Fibroblast of lung (primary cell): ENCODE measurements around the gene CLDN18. TPM values are rescaled to one million over a fixed set of nuclear protein-coding genes. Genes with fewer than 3 reads are reported as not detected.

Source experiments
- DNase-seq, 2 donors: peaks; one replicate each; pipeline versions ENCODE4 v3.0.0 to v3.0.0-alpha.2; 2010; ENCODE audit warnings: low read depth in 2 of 2
- H2AFZ ChIP-seq: 2 replicates; pipeline ENCODE4 v1.5.1; 2012; ENCODE audit warnings: low read length, control low read depth, inconsistent platforms
- H3K27ac ChIP-seq: 2 replicates; pipeline ENCODE4 v1.5.1; 2011; ENCODE audit warnings: low read length, control low read depth; ENCODE audit not compliant: insufficient read depth
- H3K27me3 ChIP-seq: 2 replicates; pipeline ENCODE4 v1.5.1; 2011; ENCODE audit warnings: mild to moderate bottlenecking, low read length; ENCODE audit not compliant: control insufficient read depth, insufficient read depth
- H3K36me3 ChIP-seq: 2 replicates; pipeline ENCODE4 v1.5.1; 2011; ENCODE audit warnings: low read length; ENCODE audit not compliant: control insufficient read depth, insufficient read depth
- H3K4me1 ChIP-seq: 2 replicates; pipeline ENCODE4 v1.5.1; 2011; ENCODE audit warnings: low read length; ENCODE audit not compliant: control insufficient read depth, insufficient read depth; ENCODE audit errors: extremely low read depth
- H3K4me2 ChIP-seq: 2 replicates; pipeline ENCODE4 v1.5.1; 2011; ENCODE audit warnings: low read length, control low read depth; ENCODE audit not compliant: insufficient read depth; ENCODE audit errors: extremely low read depth
- H3K4me3 ChIP-seq, 4 experiments: fragments of 200-600 bp in 1 of 4; sonication (generic) in 1 of 4; replicated peaks in 1 of 4; 2 replicates each; pipeline ENCODE4 v1.5.1; 2011 to 2016; ENCODE audit warnings: low read length in 4 of 4, low read depth in 3 of 4, mild to moderate bottlenecking in 3 of 4, control low read depth in 2 of 4, inconsistent platforms in 1 of 4, mixed read lengths in 1 of 4; ENCODE audit not compliant: insufficient read depth in 1 of 4; ENCODE audit errors: control extremely low read depth in 1 of 4
- H3K79me2 ChIP-seq: 2 replicates; pipeline ENCODE4 v1.5.1; 2012; ENCODE audit warnings: mild to moderate bottlenecking, low read length, inconsistent platforms; ENCODE audit not compliant: control insufficient read depth, insufficient read depth
- H3K9ac ChIP-seq: 2 replicates; pipeline ENCODE4 v1.5.1; 2011; ENCODE audit warnings: mild to moderate bottlenecking, low read length, control low read depth; ENCODE audit not compliant: insufficient read depth
- H3K9me3 ChIP-seq: 2 replicates; pipeline ENCODE4 v1.5.1; 2012; ENCODE audit warnings: low read depth, low read length; ENCODE audit not compliant: control insufficient read depth, insufficient read depth
- H4K20me1 ChIP-seq: 2 replicates; pipeline ENCODE4 v1.5.1; 2011; ENCODE audit warnings: low read length; ENCODE audit not compliant: control insufficient read depth, insufficient read depth; ENCODE audit errors: extremely low read depth
- CTCF ChIP-seq, 2 donors: IDR thresholded peaks in 1 of 2; conservative IDR thresholded peaks in 1 of 2; 1 replicate in 1 of 2; 2 replicates in 1 of 2; pipeline ENCODE4 v1.5.1; 2011 to 2012; ENCODE audit warnings: low read length in 2 of 2, control low read depth in 1 of 2, inconsistent platforms in 1 of 2, low read depth in 1 of 2, mild to moderate bottlenecking in 1 of 2
- EZH2 ChIP-seq: IDR thresholded peaks from 2 replicates; pipeline ENCODE4 v1.5.1; 2012; ENCODE audit warnings: low read length, control low read depth, mild to moderate bottlenecking; ENCODE audit errors: missing control alignments
- polyA plus RNA-seq, 2 donors: library from polyadenylated mRNA; depleted of rRNA in 1 of 2; stranded (reverse) in 1 of 2; unstranded in 1 of 2; fragments of >200 nt; gene quantifications; 2 replicates each; pipeline ENCODE4 v1.2.1, GENCODE V29; 2011 to 2012; ENCODE audit warnings: missing spikeins in 1 of 2
- total RNA-seq: library from RNA; depleted of rRNA; stranded (reverse); fragments of >200 nt; gene quantifications from 2 replicates; pipeline ENCODE4 v1.2.1, GENCODE V29; 2014

CLDN18 gene
- total and polyA plus RNA-seq, 2 donors (not counting 1 experiment from before 2014, with no cell fraction given), result not detected

GRCh38 chr3:138034918-138035317 lies 25.0 kb downstream of the CLDN18 start:
- no peak for TF ChIP-seq CTCF (conservative IDR thresholded peaks at IDR 0.05 in 1 of 2, IDR thresholded peaks at IDR 0.05 in 1 of 2; ENCODE audit: low read depth in 1 of 2, low read length in 2 of 2)
- no peak for TF ChIP-seq EZH2
- H4K20me1 ChIP-seq, result no peaks in the 10 kb centered on the region
- H3K36me3 ChIP-seq, result no peaks in the 10 kb centered on the region
- peak in 1 of 2 donors; percentile 18 for DNase-seq
- H3K27me3 ChIP-seq, result no peaks in the 10 kb centered on the region
- no peak overlapping the region for H3K4me2 ChIP-seq
- H2AFZ ChIP-seq, result no peak overlapping the region
- H3K27ac ChIP-seq, result no peak overlapping the region
- H3K4me3 ChIP-seq, result no peak overlapping the region
- H3K4me1 ChIP-seq, result no peaks in the 10 kb centered on the region
- no peaks in the 10 kb centered on the region for H3K9me3 ChIP-seq
- no peak overlapping the region for H3K9ac ChIP-seq
- no peaks in the 10 kb centered on the region for H3K79me2 ChIP-seq

GRCh38 chr3:138036572-138036971 lies 26.6 kb downstream of the CLDN18 start:
- H3K27ac ChIP-seq, result no peak overlapping the region
- H3K4me2 ChIP-seq, result no peak overlapping the region
- TF ChIP-seq EZH2 (no peak), CTCF (conservative IDR thresholded peaks at IDR 0.05 in 1 of 2, IDR thresholded peaks at IDR 0.05 in 1 of 2; ENCODE audit: low read depth in 1 of 2, low read length in 2 of 2) (no peak)
- H3K9ac ChIP-seq, result no peak overlapping the region
- no peaks in the 10 kb centered on the region for H3K9me3 ChIP-seq
- H3K4me1 ChIP-seq, result no peaks in the 10 kb centered on the region
- H2AFZ ChIP-seq, result no peak overlapping the region
- H4K20me1 ChIP-seq, result no peaks in the 10 kb centered on the region
- H3K27me3 ChIP-seq, result no peaks in the 10 kb centered on the region
- no peak for DNase-seq
- H3K36me3 ChIP-seq, result no peaks in the 10 kb centered on the region
- no peak overlapping the region for H3K4me3 ChIP-seq
- H3K79me2 ChIP-seq, result no peaks in the 10 kb centered on the region

GRCh38 chr3:138038725-138039462 lies 28.9 kb downstream of the CLDN18 start:
- H3K9me3 ChIP-seq, result no peaks in the 10 kb centered on the region
- no peak for DNase-seq
- H2AFZ ChIP-seq, result no peak overlapping the region
- H4K20me1 ChIP-seq, result no peaks in the 10 kb centered on the region
- H3K4me2 ChIP-seq, result no peak overlapping the region
- H3K4me1 ChIP-seq, result peaks cover 12% of the 10 kb centered on the region
- H3K36me3 ChIP-seq, result no peaks in the 10 kb centered on the region
- no peak for TF ChIP-seq EZH2
- no peak for TF ChIP-seq CTCF (conservative IDR thresholded peaks at IDR 0.05 in 1 of 2, IDR thresholded peaks at IDR 0.05 in 1 of 2; ENCODE audit: low read depth in 1 of 2, low read length in 2 of 2)
- no peaks in the 10 kb centered on the region for H3K27me3 ChIP-seq
- H3K27ac ChIP-seq, result no peak overlapping the region
- H3K79me2 ChIP-seq, result no peaks in the 10 kb centered on the region
- H3K9ac ChIP-seq, result no peak overlapping the region
- H3K4me3 ChIP-seq, result no peak overlapping the region
